Activated CD4-positive, alpha-beta T cell treated with anti-CD3 and anti-CD28 coated beads, Interleukin-2, amount 50 U/mL, for 4 hours (primary cell): Measurements from ENCODE around the gene MSX1.

Experiments used
- DNase-seq, 2 experiments: peaks; one replicate each; pipeline ENCODE4 v3.0.0-alpha.2; 2020

MSX1 gene

GRCh38 chr4:4842476-4843441 is 16.7 kb upstream of the MSX1 start:
- no peak for DNase-seq

GRCh38 chr4:4843635-4844291 is 15.7 kb upstream of the MSX1 start:
- no peak for DNase-seq

- DNase-seq, result no peak
Observed at GRCh38 chr4:4845027-4845426, 14.4 kb upstream of the MSX1 start.

GRCh38 chr4:4847011-4847410 is 12.5 kb upstream of the MSX1 start:
- DNase-seq, result no peak

GRCh38 chr4:4848540-4848939 is 10.9 kb upstream of the MSX1 start:
- no peak for DNase-seq

DNA sequence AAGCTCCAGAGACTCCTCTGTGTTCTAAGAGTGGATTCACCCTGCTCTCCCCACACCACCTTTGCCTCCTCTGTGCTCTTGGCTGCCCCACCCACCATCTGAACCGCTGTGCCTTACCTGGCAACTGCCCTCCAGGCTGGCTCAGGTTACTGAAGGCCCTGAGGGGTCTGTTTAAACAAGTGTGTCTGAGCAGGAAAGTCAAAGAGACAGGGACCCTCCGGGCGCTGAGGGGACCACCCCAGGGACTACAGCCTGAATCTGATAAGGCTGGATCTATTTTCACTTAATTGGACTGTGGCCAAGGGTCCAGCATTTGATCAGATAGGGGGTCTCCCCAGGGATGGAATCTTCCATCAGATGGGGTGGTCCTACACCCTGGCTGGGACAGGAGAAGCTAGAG is 10.4 kb upstream of the MSX1 start:
- DNase-seq, result no peak

GRCh38 chr4:4849524-4850193 is 9.8 kb upstream of the MSX1 start:
- DNase-seq, result no peak

GRCh38 chr4:4851081-4851480 is 8.4 kb upstream of the MSX1 start:
- DNase-seq, result no peak

DNA sequence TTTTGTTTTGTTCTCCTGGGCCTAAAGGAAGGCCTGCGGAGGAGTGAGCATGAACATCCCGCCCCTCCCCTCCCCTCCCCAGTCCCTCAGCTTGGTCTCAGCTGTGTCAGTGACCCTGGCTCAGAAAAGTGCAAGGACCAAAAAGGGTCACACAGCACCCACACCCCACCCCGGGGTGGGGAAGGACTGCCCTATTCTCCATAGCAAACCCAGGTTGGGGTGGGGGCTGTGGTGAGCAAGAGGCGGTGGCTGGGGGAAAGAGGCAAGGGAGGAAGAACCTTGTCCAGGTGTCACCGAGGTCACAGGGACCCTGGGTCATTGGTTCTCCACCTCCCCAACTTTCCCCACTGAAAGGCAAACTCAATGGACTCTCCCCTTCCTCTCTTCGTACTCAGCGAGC is 7.6 kb upstream of the MSX1 start:
- DNase-seq, result no peak

GRCh38 chr4:4852591-4853362 is 6.7 kb upstream of the MSX1 start:
- DNase-seq, result peak; percentile 12 to 34

DNA sequence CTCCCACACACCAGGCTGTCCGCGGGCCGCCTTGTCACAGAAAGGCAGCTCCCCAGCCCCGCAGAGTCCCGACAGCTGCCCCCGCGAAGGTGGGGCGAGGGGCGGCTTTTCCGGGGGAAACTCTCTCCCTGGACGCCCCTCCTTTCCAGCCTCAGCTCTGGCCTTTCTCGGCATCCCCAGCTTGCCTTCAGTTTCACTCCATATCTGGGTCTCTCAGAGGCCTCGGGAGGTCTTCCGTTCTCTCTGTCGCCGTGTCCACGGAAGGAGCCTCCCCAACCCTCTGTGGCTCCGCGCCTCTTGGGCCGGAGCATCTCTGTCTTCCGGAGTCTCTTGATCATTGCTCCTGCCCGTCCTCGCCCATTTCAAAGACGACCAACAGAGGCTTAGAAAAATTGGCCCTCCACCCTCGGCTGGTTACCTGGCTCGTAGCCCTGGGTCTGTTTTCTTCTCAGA is 6.1 kb upstream of the MSX1 start:
- DNase-seq, result no peak

DNA sequence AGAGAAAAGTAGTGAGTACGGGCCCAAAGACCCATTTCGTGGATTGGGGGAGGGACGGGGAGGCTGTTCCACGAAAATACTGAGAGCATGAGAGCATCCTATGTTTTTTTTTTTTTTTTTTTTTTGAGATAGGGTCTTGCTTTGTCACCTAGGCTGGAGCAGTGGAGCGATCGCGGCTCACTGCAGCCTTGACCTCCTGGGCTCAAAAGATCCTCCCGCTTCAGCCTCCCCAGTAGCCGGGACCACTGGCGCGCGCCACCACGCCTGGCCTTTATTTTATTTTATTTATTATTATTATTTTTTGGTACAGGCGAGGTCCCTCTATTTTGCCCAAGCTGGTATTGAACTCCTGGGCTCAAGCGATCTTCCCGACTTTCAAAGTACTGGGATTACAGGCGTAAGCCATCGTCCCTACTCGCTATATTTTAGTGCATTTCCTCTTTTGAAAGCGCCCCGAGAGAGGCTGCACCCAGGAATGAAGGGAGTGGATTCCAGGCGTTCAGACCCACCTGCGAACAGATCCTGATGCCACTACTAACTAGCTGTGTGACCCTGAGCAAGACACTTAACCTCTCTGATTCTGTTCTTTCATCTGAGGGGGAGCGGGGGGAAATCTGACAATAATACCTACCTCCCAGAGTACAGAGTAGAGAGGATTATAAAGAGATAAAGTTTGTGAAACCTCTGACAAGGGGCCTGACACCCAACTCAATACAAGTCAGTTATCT is 5.4 kb upstream of the MSX1 start:
- DNase-seq, result no peak

- DNase-seq, result no peak
Observed at GRCh38 chr4:4854649-4855295, 4.7 kb upstream of the MSX1 start.

DNA sequence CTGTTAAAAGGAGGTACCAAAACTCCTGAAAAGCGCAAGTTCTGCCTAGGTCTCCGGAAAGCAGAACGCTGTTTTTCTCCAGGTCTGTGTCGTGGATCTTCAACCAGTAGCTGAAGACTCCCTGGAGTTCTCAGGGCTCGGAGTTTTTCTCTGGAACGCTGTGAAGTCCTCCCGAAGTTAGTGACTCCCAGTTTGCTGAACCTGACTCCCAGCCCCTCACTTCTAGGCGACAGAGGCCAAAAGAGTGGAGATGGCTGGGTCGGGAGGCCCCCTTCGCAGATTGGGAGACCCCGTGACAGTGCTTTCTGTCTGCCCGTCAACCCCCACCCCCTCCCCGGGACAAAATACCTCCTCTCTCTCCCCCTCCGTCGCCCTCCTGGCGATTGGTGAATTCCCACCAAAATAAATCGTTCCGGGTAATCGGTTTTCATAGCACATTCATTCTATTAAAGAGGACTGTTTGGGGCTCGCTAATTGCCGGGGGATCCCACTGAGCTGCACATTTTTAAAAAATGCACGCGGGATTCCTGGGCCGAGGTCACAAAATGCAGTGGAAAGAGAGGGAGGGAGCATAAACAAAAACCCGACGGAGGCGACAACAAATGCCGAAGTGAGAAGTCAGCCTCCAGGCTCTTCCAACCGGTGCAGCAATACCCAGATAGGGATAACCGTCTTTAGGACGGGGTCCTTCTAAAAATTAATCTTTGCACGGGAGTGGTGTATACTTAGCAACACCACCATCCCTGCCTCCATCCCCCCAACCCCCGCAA is 4.0 kb upstream of the MSX1 start:
- no peak for DNase-seq

DNA sequence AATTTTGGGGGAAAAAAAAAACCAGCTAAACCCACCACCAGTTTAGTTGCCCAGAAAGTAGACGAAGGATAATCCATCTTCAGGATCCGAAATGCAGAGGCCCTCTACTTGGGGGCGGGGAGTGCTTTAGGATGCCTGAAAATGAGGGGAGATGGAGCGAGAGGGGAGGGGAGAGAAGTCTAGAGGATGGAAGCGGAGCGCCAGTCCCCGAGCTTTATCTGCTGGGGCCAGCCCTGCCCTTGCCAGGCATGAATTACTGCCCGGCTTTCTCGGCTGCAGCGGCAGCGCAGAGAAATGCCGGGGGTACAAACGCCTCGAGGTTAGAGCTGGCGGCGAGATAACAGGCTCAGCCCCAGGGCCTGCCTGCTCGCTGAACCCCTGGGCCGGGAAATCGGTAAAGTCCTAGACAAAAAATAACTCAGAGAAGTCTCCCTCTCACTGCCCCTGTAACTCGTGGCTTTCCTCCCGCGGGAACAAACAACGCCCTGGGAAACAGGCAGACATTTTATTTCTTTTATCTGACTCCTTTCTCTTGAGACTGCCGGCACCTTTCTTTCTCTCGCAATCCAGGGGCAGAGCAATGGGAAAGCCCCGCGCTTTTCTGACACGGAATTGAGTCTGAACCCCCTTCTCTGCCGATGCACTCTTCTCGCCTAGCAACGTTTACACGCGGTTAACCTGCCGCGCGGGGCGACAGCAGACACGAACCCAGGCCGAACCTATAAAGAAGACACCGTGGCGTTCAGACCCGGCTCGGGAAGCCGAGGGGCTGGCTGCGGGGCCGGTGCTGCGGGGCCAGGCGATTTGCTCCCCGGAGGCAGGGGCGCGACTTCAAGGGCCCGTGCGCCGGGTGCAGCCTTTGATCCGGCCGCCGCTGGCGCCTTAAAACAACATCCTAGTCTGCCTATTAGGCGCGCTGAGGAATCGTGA is 3.1 kb upstream of the MSX1 start:
- no peak for DNase-seq

- no peak for DNase-seq
Observed at GRCh38 chr4:4857001-4857808, 2.3 kb upstream of the MSX1 start.

- no peak for DNase-seq
Observed at GRCh38 chr4:4857809-4858508, 1.5 kb upstream of the MSX1 start.
